Activated T-helper 1 cell treated with Interleukin-2 at 50 U/mL for 16 hours (primary cell): ENCODE results near the gene TPSAB1.
"Not testable (repeated sequence)": the region's sequence is repeated elsewhere in the genome, so short reads cannot be mapped to it uniquely, and the experiment has no call there.

Experiments
- DNase-seq: peaks from one replicate; pipeline ENCODE4 v3.0.0-alpha.2; 2020; ENCODE audit warnings: low read depth

The TPSAB1 gene

GRCh38 chr16:1265090-1265630, 24.7 kb downstream of the TPSAB1 start:
- DNase-seq: no peak

- DNase-seq: no peak
Observed at GRCh38 chr16:1265826-1266225, 25.3 kb downstream of the TPSAB1 start.

GRCh38 chr16:1269418-1269817, 28.9 kb downstream of the TPSAB1 start:
- not testable (repeated sequence) for DNase-seq

GRCh38 chr16:1271380-1271723, 30.8 kb downstream of the TPSAB1 start:
- DNase-seq: no peak

- not testable (repeated sequence) for DNase-seq
Observed at GRCh38 chr16:1271724-1272413, 31.4 kb downstream of the TPSAB1 start.

GRCh38 chr16:1272453-1273198, 32.1 kb downstream of the TPSAB1 start:
- DNase-seq: no peak

GRCh38 chr16:1273816-1274215, 33.3 kb downstream of the TPSAB1 start:
- no peak for DNase-seq

- no peak for DNase-seq
Observed at GRCh38 chr16:1274767-1275166, 34.3 kb downstream of the TPSAB1 start.

- DNase-seq: no peak
Observed at GRCh38 chr16:1275791-1276579, 35.5 kb downstream of the TPSAB1 start.

- no peak for DNase-seq
Observed at GRCh38 chr16:1276580-1276878, 36.0 kb downstream of the TPSAB1 start.

GRCh38 chr16:1277151-1277598, 36.7 kb downstream of the TPSAB1 start:
- no peak for DNase-seq

GRCh38 chr16:1277617-1278282, 37.2 kb downstream of the TPSAB1 start:
- DNase-seq: no peak

- DNase-seq: no peak
Observed at GRCh38 chr16:1278477-1278876, 38.0 kb downstream of the TPSAB1 start.

GRCh38 chr16:1279081-1279944, 38.8 kb downstream of the TPSAB1 start:
- DNase-seq: no peak

- no peak for DNase-seq
Observed at GRCh38 chr16:1279945-1280589, 39.6 kb downstream of the TPSAB1 start.

GRCh38 chr16:1280783-1281182, 40.3 kb downstream of the TPSAB1 start:
- DNase-seq: no peak

GRCh38 chr16:1281517-1281916, 41.0 kb downstream of the TPSAB1 start:
- DNase-seq: no peak

- no peak for DNase-seq
Observed at GRCh38 chr16:1282324-1282973, 41.9 kb downstream of the TPSAB1 start.

GRCh38 chr16:1283296-1283695, 42.8 kb downstream of the TPSAB1 start:
- no peak for DNase-seq

- DNase-seq: no peak
Observed at GRCh38 chr16:1283996-1284616, 43.6 kb downstream of the TPSAB1 start.
